ENCODE data around the gene ERBB4.

The ERBB4 gene

DNA sequence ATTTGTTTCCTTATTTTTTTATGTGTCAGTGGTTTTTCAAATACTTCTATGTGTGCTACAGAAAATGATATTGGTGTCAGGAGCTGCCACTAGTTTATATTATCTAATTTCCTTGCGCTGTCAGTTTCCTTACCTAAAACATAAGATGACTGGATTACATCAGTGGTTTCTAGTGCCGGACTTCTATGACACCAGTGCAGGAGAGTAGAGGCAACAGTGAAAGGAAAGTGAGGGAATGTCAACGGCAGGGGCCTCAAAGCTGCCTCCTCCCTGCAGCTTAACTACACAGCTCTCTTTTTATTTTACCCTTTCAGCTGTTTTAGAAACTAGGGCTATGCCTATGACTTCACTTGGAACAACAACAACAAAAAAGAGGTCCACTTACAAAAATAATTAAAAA lies 6.5 kb downstream of the ERBB4 start:
- Histone ChIP-seq H2BK12ac (ENCODE audit: low read length) (no peak overlapping the region), H3K4ac (ENCODE audit: low read length) (no peak overlapping the region), H3K18ac (ENCODE audit: low read length) (no peak overlapping the region), H3K4me3 (ENCODE audit: low read length in 2 of 2) (no peak overlapping the region), H4K8ac (ENCODE audit: low read depth, low read length) (no peak overlapping the region), H2BK15ac (ENCODE audit: low read length) (no peak overlapping the region), H2AFZ (ENCODE audit: low read length) (no peak overlapping the region), H3K9me3 (replicated peaks in 1 of 2; ENCODE audit: control insufficient read depth in 2 of 2, insufficient read depth in 1 of 2, low read depth in 1 of 2, low read length in 2 of 2) (no peaks in the 10 kb centered on the region), H3K79me1 (ENCODE audit: low read depth, low read length) (no peaks in the 10 kb centered on the region), H3K4me2 (ENCODE audit: insufficient read depth, low read length, poor library complexity, severe bottlenecking) (no peak overlapping the region), H3K14ac (ENCODE audit: low read length) (no peak overlapping the region), H3K4me1 (ENCODE audit: control insufficient read depth in 2 of 2, insufficient read depth in 1 of 2, low read depth in 1 of 2, low read length in 2 of 2) (peaks cover 5 to 32% of the 10 kb centered on the region in 2 donors), H2BK120ac (ENCODE audit: low read depth, low read length) (no peak overlapping the region), H2AK5ac (ENCODE audit: low read depth, low read length) (no peak overlapping the region), H3K27me3 (ENCODE audit: control insufficient read depth in 3 of 3, insufficient read depth in 3 of 3, low read depth in 1 of 3, low read length in 3 of 3) (peaks cover 0 to 10% (median under 1%) of the 10 kb centered on the region in 3 experiments), H3K36me3 (replicated peaks in 1 of 2; ENCODE audit: control insufficient read depth in 2 of 2, insufficient read depth in 2 of 2, low read length in 2 of 2) (no peaks in the 10 kb centered on the region), H4K91ac (ENCODE audit: low read depth, low read length, poor library complexity) (no peak overlapping the region), H3K9ac (ENCODE audit: low read depth, low read length, poor library complexity) (no peak overlapping the region), H2BK5ac (ENCODE audit: low read length) (no peak overlapping the region), H3K27ac (replicated peaks; ENCODE audit: low read length) (no peak overlapping the region), H3K23ac (ENCODE audit: low read depth, low read length, poor library complexity) (no peak overlapping the region)
- DNase-seq (ENCODE audit: low spot score): no peak
- no CpG with 5 or more reads among the region's 3 CpGs for WGBS, 2 donors (ENCODE audit: extremely low coverage in 2 of 2, insufficient read length in 2 of 2, insufficient replicate concordance in 1 of 2)

- Histone ChIP-seq H3K9me3 (replicated peaks in 1 of 2; ENCODE audit: control insufficient read depth in 2 of 2, insufficient read depth in 1 of 2, low read depth in 1 of 2, low read length in 2 of 2) (no peaks in the 10 kb centered on the region), H3K14ac (ENCODE audit: low read length) (no peak overlapping the region), H3K4me1 (ENCODE audit: control insufficient read depth in 2 of 2, insufficient read depth in 1 of 2, low read depth in 1 of 2, low read length in 2 of 2) (peaks cover 2 to 32% of the 10 kb centered on the region in 2 donors), H3K27me3 (ENCODE audit: control insufficient read depth in 3 of 3, insufficient read depth in 3 of 3, low read depth in 1 of 3, low read length in 3 of 3) (peaks cover 0 to 6% (median 0%) of the 10 kb centered on the region in 3 experiments), H3K18ac (ENCODE audit: low read length) (no peak overlapping the region), H3K4me2 (ENCODE audit: insufficient read depth, low read length, poor library complexity, severe bottlenecking) (no peak overlapping the region), H3K23ac (ENCODE audit: low read depth, low read length, poor library complexity) (no peak overlapping the region), H4K91ac (ENCODE audit: low read depth, low read length, poor library complexity) (no peak overlapping the region), H2BK15ac (ENCODE audit: low read length) (no peak overlapping the region), H3K36me3 (replicated peaks in 1 of 2; ENCODE audit: control insufficient read depth in 2 of 2, insufficient read depth in 2 of 2, low read length in 2 of 2) (no peaks in the 10 kb centered on the region), H3K4ac (ENCODE audit: low read length) (no peak overlapping the region), H3K79me1 (ENCODE audit: low read depth, low read length) (no peaks in the 10 kb centered on the region), H3K27ac (replicated peaks; ENCODE audit: low read length) (no peak overlapping the region), H2AK5ac (ENCODE audit: low read depth, low read length) (no peak overlapping the region), H4K8ac (ENCODE audit: low read depth, low read length) (no peak overlapping the region), H2BK120ac (ENCODE audit: low read depth, low read length) (no peak overlapping the region), H3K9ac (ENCODE audit: low read depth, low read length, poor library complexity) (no peak overlapping the region), H2BK5ac (ENCODE audit: low read length) (no peak overlapping the region), H3K4me3 (ENCODE audit: low read length in 2 of 2) (no peak overlapping the region), H2BK12ac (ENCODE audit: low read length) (no peak overlapping the region), H2AFZ (ENCODE audit: low read length) (no peak overlapping the region)
- no CpG with 5 or more reads among the region's 1 CpG for WGBS, 2 donors (ENCODE audit: extremely low coverage in 2 of 2, insufficient read length in 2 of 2, insufficient replicate concordance in 1 of 2)
- no peak for DNase-seq (ENCODE audit: low spot score)
Measured at GRCh38 chr2:212531499-212531898, 7.1 kb downstream of the ERBB4 start.

DNA sequence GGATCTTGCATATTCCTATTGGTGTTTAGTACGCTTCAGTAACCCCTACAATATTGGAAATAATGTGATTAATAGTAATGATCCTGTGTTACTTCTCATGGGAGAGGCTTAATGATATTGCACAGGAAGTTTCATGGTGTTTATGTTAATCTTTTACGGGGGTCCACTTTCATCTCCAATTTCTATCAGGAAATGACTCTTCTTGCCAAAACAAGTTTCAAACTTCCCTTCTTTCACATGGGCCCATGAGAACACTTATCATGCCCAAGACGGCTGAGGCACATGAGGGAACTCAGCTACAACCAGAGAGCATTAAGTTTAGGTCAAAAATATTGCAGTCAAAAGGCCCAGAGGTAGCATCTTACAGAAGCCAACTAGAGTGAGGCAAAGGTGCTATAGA lies 7.6 kb downstream of the ERBB4 start:
- Histone ChIP-seq H2BK5ac (ENCODE audit: low read length) (no peak overlapping the region), H2BK15ac (ENCODE audit: low read length) (no peak overlapping the region), H3K27me3 (ENCODE audit: control insufficient read depth in 3 of 3, insufficient read depth in 3 of 3, low read depth in 1 of 3, low read length in 3 of 3) (peaks cover 0 to 3% (median 0%) of the 10 kb centered on the region in 3 experiments), H3K4me2 (ENCODE audit: insufficient read depth, low read length, poor library complexity, severe bottlenecking) (no peak overlapping the region), H3K27ac (replicated peaks; ENCODE audit: low read length) (no peak overlapping the region), H3K4me3 (ENCODE audit: low read length in 2 of 2) (no peak overlapping the region), H4K91ac (ENCODE audit: low read depth, low read length, poor library complexity) (no peak overlapping the region), H4K8ac (ENCODE audit: low read depth, low read length) (no peak overlapping the region), H3K14ac (ENCODE audit: low read length) (no peak overlapping the region), H3K4ac (ENCODE audit: low read length) (no peak overlapping the region), H2BK120ac (ENCODE audit: low read depth, low read length) (no peak overlapping the region), H3K9ac (ENCODE audit: low read depth, low read length, poor library complexity) (no peak overlapping the region), H3K79me1 (ENCODE audit: low read depth, low read length) (no peaks in the 10 kb centered on the region), H3K4me1 (ENCODE audit: control insufficient read depth in 2 of 2, insufficient read depth in 1 of 2, low read depth in 1 of 2, low read length in 2 of 2) (peaks cover 1 to 32% of the 10 kb centered on the region in 2 donors), H3K36me3 (replicated peaks in 1 of 2; ENCODE audit: control insufficient read depth in 2 of 2, insufficient read depth in 2 of 2, low read length in 2 of 2) (no peaks in the 10 kb centered on the region), H2BK12ac (ENCODE audit: low read length) (no peak overlapping the region), H3K18ac (ENCODE audit: low read length) (no peak overlapping the region), H3K23ac (ENCODE audit: low read depth, low read length, poor library complexity) (no peak overlapping the region), H2AFZ (ENCODE audit: low read length) (no peak overlapping the region), H2AK5ac (ENCODE audit: low read depth, low read length) (no peak overlapping the region), H3K9me3 (replicated peaks in 1 of 2; ENCODE audit: control insufficient read depth in 2 of 2, insufficient read depth in 1 of 2, low read depth in 1 of 2, low read length in 2 of 2) (no peaks in the 10 kb centered on the region)
- no peak for DNase-seq (ENCODE audit: low spot score)
- no CpG with 5 or more reads among the region's 3 CpGs for WGBS, 2 donors (ENCODE audit: extremely low coverage in 2 of 2, insufficient read length in 2 of 2, insufficient replicate concordance in 1 of 2)

DNA sequence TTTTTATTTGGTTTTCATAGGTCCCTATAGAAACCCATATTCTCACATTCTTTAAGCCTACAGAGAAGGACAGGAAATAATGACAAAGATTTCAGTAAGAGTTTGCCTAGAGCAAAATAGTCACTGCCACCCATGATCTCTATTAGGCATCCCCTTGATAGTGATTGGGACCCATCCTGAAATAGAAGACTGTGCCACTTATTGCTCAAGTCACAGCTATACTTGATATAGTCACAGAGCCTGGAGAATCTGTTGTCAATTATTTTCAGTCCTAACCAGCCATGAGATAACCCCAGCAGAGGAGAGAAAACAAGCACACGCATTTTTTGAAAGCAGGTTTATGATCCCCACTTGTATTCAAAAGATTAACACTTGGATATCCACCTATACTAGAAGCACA lies 8.2 kb downstream of the ERBB4 start:
- WGBS, 2 donors (ENCODE audit: extremely low coverage in 2 of 2, insufficient read length in 2 of 2, insufficient replicate concordance in 1 of 2): no CpG with 5 or more reads among the region's 1 CpG
- no peak overlapping the region for H2BK12ac ChIP-seq (ENCODE audit: low read length)
- no peak overlapping the region for H3K23ac ChIP-seq (ENCODE audit: low read depth, low read length, poor library complexity)
- H3K4me3 ChIP-seq (ENCODE audit: low read length in 2 of 2): no peak overlapping the region
- no peak overlapping the region for H3K4ac ChIP-seq (ENCODE audit: low read length)
- no peak overlapping the region for H3K9ac ChIP-seq (ENCODE audit: low read depth, low read length, poor library complexity)
- no peak overlapping the region for H3K18ac ChIP-seq (ENCODE audit: low read length)
- H3K27ac ChIP-seq (replicated peaks; ENCODE audit: low read length): no peak overlapping the region
- H2BK15ac ChIP-seq (ENCODE audit: low read length): no peak overlapping the region
- H2BK120ac ChIP-seq (ENCODE audit: low read depth, low read length): no peak overlapping the region
- no peak overlapping the region for H2BK5ac ChIP-seq (ENCODE audit: low read length)
- H3K4me2 ChIP-seq (ENCODE audit: insufficient read depth, low read length, poor library complexity, severe bottlenecking): no peak overlapping the region
- H4K8ac ChIP-seq (ENCODE audit: low read depth, low read length): no peak overlapping the region
- H3K9me3 ChIP-seq (replicated peaks in 1 of 2; ENCODE audit: control insufficient read depth in 2 of 2, insufficient read depth in 1 of 2, low read depth in 1 of 2, low read length in 2 of 2): no peaks in the 10 kb centered on the region
- peaks cover 0 to 31% of the 10 kb centered on the region in 2 donors for H3K4me1 ChIP-seq (ENCODE audit: control insufficient read depth in 2 of 2, insufficient read depth in 1 of 2, low read depth in 1 of 2, low read length in 2 of 2)
- no peaks in the 10 kb centered on the region for H3K36me3 ChIP-seq (replicated peaks in 1 of 2; ENCODE audit: control insufficient read depth in 2 of 2, insufficient read depth in 2 of 2, low read length in 2 of 2)
- H2AK5ac ChIP-seq (ENCODE audit: low read depth, low read length): no peak overlapping the region
- DNase-seq (ENCODE audit: low spot score): no peak
- no peak overlapping the region for H4K91ac ChIP-seq (ENCODE audit: low read depth, low read length, poor library complexity)
- no peak overlapping the region for H2AFZ ChIP-seq (ENCODE audit: low read length)
- H3K79me1 ChIP-seq (ENCODE audit: low read depth, low read length): no peaks in the 10 kb centered on the region
- H3K27me3 ChIP-seq (ENCODE audit: control insufficient read depth in 3 of 3, insufficient read depth in 3 of 3, low read depth in 1 of 3, low read length in 3 of 3): no peaks in the 10 kb centered on the region
- H3K14ac ChIP-seq (ENCODE audit: low read length): no peak overlapping the region

Measured in neuronal stem cell (in vitro differentiated cells).